ENCODE measurements around the gene SLC25A4.

Gene SLC25A4

DNA sequence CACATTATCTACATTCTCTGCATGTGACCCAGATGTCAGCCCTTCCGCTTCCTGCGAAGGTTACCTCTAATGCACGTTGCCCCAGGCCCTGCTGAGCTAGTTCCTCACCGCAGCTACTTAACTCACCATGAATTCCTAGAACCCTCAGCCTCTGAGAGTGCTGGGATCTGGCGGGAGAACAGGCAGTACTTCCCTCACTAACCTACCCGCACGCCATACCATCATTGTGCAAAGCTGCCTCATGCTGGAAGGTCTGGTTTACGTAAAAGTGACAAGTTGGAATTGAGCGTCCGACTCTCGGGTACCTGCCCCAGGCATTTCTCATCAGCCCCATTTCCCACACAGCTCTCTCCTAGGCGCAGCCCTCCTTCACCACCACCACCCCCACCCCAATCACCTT is 6.3 kb downstream of the SLC25A4 start:
- no peak overlapping the region for H3K4me3 ChIP-seq (ENCODE audit: low read depth, low read length)
- TF ChIP-seq, protein P1, sequence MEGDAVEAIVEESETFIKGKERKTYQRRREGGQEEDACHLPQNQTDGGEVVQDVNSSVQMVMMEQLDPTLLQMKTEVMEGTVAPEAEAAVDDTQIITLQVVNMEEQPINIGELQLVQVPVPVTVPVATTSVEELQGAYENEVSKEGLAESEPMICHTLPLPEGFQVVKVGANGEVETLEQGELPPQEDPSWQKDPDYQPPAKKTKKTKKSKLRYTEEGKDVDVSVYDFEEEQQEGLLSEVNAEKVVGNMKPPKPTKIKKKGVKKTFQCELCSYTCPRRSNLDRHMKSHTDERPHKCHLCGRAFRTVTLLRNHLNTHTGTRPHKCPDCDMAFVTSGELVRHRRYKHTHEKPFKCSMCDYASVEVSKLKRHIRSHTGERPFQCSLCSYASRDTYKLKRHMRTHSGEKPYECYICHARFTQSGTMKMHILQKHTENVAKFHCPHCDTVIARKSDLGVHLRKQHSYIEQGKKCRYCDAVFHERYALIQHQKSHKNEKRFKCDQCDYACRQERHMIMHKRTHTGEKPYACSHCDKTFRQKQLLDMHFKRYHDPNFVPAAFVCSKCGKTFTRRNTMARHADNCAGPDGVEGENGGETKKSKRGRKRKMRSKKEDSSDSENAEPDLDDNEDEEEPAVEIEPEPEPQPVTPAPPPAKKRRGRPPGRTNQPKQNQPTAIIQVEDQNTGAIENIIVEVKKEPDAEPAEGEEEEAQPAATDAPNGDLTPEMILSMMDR (IDR thresholded peaks at IDR 0.05; ENCODE audit: low read depth, low read length): no peak

DNA sequence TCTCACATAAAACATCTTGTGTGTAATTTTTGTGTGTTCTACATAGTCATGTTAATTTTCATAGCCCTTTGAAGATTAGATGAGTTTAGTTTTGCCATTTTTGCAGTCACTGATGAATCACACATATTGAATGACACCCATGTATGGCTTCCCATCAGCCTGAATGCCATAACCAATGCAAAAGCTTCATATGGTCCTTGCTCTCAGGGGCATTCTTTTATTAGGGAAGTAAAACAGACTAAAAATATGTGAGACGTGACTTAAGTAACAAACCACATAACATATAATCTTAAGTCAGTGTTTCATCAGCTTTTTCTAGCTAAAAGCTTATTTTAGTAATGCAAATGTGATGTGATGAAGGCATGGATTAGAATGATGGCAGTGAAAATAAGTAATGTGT is 8.2 kb downstream of the SLC25A4 start:
- H3K4me3 ChIP-seq (ENCODE audit: low read depth, low read length): no peak overlapping the region
- TF ChIP-seq, protein P1 (IDR thresholded peaks at IDR 0.05; ENCODE audit: low read depth, low read length): no peak

DNA sequence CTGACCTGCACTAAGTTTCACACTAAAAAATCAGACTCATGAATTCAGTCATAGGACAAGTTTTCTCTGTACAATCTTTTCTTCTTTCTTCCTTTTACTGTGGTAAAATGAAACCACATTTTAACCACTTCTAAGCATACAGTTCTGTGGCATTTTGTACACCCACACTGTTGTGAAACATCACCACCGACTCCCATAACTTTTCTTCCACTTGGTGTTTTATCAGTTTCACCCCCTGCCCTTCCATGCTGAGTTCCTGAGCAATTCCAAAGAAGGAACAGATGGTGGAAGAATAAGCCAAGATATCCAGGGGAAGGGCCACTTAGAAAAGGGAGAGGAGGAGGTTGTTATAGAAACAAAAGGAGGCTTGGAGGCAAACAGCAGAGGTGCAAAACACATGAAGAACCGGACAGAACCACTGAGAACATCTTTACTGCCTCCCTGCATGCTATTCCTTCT is 22.6 kb downstream of the SLC25A4 start:
- H3K4me3 ChIP-seq (ENCODE audit: low read depth, low read length): no peak overlapping the region
- TF ChIP-seq, protein P1 (IDR thresholded peaks at IDR 0.05; ENCODE audit: low read depth, low read length): no peak

DNA sequence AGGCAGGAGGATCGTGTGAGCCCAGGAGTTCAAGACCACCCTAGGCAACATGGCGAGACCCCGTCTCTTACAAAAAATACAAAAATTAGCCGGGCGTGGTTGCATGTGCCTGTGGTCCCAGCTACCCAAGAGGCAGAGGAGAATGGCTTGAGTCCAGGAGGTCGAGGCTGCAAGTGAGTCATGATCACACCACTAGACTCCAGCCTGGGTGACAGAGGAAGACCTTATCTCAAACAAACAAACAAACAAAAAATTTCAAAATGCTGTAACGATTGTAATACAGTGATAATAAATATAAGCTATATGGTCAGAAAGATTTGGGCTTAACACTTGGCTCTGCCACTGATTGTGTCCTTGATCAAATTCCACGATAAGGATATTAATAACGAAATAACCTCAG is 24.2 kb downstream of the SLC25A4 start:
- no peak overlapping the region for H3K4me3 ChIP-seq (ENCODE audit: low read depth, low read length)
- TF ChIP-seq, protein P1 (IDR thresholded peaks at IDR 0.05; ENCODE audit: low read depth, low read length): no peak

DNA sequence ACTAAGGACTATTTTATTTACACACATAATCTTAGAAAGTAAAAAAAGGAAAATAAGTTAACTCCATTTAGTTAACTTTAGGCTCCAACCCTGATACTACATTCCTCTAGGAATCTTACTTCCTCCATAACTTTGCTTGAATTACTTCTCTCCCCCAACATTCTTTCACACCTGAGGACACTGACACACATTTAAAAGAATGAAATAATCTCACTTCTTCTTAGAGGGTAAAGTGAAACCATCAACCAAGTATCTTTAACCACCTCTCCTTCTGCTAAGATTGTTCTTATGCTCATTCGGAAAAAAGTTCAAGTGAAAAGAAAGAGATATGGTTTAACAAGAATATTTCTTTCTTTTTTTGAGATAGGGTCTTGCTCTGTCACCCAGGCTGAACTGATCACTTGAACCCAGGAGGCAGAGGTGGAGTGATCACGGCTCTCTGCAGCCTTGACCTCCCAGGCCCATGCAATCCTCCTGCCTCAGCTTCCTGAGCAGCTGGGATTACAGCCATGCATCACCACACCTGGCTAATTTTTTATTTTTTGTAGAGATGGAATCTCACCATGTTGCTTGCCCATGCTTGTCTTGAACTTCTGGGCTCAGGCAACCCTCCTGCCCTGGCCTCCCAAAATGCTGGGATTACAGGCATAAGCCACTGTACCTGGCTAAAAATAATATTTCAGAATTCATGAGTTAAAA is 28.5 kb downstream of the SLC25A4 start:
- no peak overlapping the region for H3K4me3 ChIP-seq (ENCODE audit: low read depth, low read length)
- TF ChIP-seq, protein P1 (IDR thresholded peaks at IDR 0.05; ENCODE audit: low read depth, low read length): no peak

DNA sequence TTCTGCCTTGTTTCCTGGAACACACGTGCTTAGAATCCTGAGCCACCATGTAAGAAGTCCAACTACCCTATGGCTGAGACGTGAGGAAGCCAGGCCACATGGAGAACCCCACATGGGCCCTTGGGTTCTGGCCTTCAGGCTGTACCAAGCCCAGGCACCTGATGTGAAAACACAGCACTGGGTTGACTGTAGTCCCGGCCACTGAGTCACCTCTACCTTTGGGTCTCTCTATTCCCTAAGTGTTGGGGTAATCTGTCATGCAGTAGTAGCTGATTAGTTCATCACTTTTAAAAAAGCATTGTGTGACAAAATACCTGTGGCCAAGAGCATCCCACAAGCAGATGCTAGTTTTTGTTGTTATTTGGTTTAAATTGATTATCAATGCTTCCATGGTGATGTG is 36.4 kb downstream of the SLC25A4 start:
- H3K4me3 ChIP-seq (ENCODE audit: low read depth, low read length): no peak overlapping the region
- TF ChIP-seq, protein P1 (IDR thresholded peaks at IDR 0.05; ENCODE audit: low read depth, low read length): no peak

DNA sequence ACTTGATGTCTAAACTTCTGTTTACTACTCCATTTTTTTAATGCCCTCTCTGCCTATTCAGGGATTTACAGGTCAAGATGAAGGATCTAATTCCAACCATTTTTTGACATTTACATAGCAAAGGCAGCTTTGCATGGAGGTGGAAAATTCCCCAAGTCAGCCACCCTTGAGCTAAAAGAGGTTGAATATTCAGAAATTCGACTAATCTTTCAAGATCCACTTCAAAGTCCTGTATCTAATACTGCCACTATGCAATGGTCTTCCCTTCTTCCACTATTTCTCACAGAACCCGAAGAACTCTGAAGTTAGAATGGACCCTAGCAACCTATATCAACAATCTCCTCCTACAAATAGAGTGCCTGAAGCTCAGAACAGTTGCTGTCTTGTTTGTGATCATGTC is 39.2 kb downstream of the SLC25A4 start:
- H3K4me3 ChIP-seq (ENCODE audit: low read depth, low read length): no peak overlapping the region
- TF ChIP-seq, protein P1 (IDR thresholded peaks at IDR 0.05; ENCODE audit: low read depth, low read length): no peak

Data from WI38 (cell line).